Measurements from ENCODE around the gene CEP85. TPM values are rescaled to one million over a fixed set of nuclear protein-coding genes. Genes with fewer than 3 reads are reported as not detected.

CEP85 gene
- total RNA-seq, 1 experiment from 2014 or later, result 38.6 TPM

DNA sequence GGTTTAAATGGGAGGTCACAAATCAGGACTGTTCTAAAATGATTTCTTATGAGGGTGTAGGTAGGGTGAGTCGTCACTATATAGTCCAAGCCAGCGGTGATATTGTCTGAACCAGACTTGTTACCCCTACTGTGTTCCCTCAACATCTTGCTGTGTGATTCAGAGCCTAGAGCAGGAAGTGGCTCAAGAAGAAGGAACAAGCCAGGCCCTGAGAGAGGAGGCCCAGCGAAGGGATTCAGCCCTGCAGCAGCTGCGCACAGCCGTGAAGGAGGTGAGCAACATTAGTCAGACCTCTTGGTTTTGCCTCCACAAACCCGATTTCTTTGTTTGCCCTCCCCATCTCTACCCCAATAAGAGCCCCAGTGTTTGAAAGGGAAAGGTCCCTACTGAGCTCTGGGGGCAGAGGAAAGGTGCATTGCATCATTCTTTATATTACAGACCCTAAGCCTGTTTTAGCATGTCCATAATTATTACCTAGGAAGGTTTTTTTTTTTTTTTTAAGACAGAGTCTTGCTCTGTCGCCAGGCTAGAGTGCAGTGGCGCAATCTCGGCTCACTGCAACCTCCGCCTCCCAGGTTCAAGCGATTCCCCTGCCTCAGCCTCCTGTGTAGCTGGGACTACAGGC, 40.9 kb downstream of the CEP85 start:
- Histone ChIP-seq H2BK15ac (ENCODE audit: low read depth, low read length) (no peak overlapping the region), H2BK5ac (ENCODE audit: insufficient read length, low read length) (no peak overlapping the region), H2BK120ac (ENCODE audit: low read depth, low read length, poor library complexity, severe bottlenecking) (no peak overlapping the region), H4K8ac (replicated peaks; ENCODE audit: insufficient read length, low read depth, low read length) (no peak overlapping the region), H3K18ac (ENCODE audit: insufficient read length, low read depth, low read length) (no peak overlapping the region), H4K5ac (ENCODE audit: insufficient read length, low read depth, low read length) (no peak overlapping the region), H3K14ac (ENCODE audit: insufficient read depth, low read length) (no peak overlapping the region), H2BK20ac (ENCODE audit: low read depth, low read length, poor library complexity, severe bottlenecking) (no peak overlapping the region), H2BK12ac (ENCODE audit: insufficient read length, low read depth, low read length) (no peak overlapping the region), H3K56ac (ENCODE audit: insufficient read length, low read depth, low read length) (no peak overlapping the region), H3K9me3 (ENCODE audit: control insufficient read depth, low read depth, low read length) (no peaks in the 10 kb centered on the region), H4K20me1 (ENCODE audit: control insufficient read depth, insufficient read depth, insufficient read length) (no peaks in the 10 kb centered on the region), H3K27me3 (ENCODE audit: insufficient read depth, low read length) (no peaks in the 10 kb centered on the region), H3K4me2 (ENCODE audit: insufficient read depth, insufficient read length, low read length) (no peak overlapping the region), H3K23ac (ENCODE audit: insufficient read length, low read depth, low read length) (no peak overlapping the region), H3K4ac (ENCODE audit: low read depth, low read length) (no peak overlapping the region), H3K27ac (ENCODE audit: insufficient read length, low read depth, low read length) (no peak overlapping the region), H3K4me1 (ENCODE audit: insufficient read depth, low read length) (peaks cover 6% of the 10 kb centered on the region; the same call in 1 of the 2 replicates), H3K9ac (ENCODE audit: extremely low read depth, insufficient read length, low read length) (no peak overlapping the region), H3T11ph (ENCODE audit: low read length) (no peak overlapping the region), H2AFZ (ENCODE audit: low read length) (no peak overlapping the region), H3K79me1 (ENCODE audit: insufficient read depth, low read depth, low read length, poor library complexity, severe bottlenecking) (no peaks in the 10 kb centered on the region), H4K91ac (ENCODE audit: insufficient read length, low read depth, low read length) (no peak overlapping the region), H2AK5ac (ENCODE audit: insufficient read length, low read length) (no peak overlapping the region), H3K79me2 (ENCODE audit: insufficient read depth, low read length) (no peaks in the 10 kb centered on the region), H3K23me2 (ENCODE audit: insufficient read length, low read depth, low read length, poor library complexity, severe bottlenecking) (peaks cover 5% of the 10 kb centered on the region)
- WGBS (ENCODE audit: extremely low coverage, insufficient read length, low lambda C conversion rate), result no CpG with 5 or more reads among the region's 11 CpGs
- Mint-ChIP-seq H3K27ac (peak overlapping the region; percentile 18 to 94 (median 91); a peak in 5 of 7 replicates), H3K9me3 (no peaks in the 10 kb centered on the region), H3K27me3 (ENCODE audit: low read depth) (no peaks in the 10 kb centered on the region; the same call in 1 of the 2 replicates), H3K4me3 (no peak overlapping the region; a peak in 1 of 5 replicates), H3K36me3 (ENCODE audit: insufficient read depth in 1 of 3, low read depth in 3 of 3) (peaks cover 55 to 80% (median 76%) of the 10 kb centered on the region in 3 experiments; a peak in 6 of 7 replicates), H3K4me1 (peaks cover 27 to 29% of the 10 kb centered on the region in 2 experiments)
- TF ChIP-seq, protein P1, sequence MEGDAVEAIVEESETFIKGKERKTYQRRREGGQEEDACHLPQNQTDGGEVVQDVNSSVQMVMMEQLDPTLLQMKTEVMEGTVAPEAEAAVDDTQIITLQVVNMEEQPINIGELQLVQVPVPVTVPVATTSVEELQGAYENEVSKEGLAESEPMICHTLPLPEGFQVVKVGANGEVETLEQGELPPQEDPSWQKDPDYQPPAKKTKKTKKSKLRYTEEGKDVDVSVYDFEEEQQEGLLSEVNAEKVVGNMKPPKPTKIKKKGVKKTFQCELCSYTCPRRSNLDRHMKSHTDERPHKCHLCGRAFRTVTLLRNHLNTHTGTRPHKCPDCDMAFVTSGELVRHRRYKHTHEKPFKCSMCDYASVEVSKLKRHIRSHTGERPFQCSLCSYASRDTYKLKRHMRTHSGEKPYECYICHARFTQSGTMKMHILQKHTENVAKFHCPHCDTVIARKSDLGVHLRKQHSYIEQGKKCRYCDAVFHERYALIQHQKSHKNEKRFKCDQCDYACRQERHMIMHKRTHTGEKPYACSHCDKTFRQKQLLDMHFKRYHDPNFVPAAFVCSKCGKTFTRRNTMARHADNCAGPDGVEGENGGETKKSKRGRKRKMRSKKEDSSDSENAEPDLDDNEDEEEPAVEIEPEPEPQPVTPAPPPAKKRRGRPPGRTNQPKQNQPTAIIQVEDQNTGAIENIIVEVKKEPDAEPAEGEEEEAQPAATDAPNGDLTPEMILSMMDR (conservative IDR thresholded peaks at IDR 0.05), result no peak
- DNase-seq, result no peak
